ENCODE results near the gene SSTR1.

Gene SSTR1

GRCh38 chr14:38250331-38250730 lies 42.6 kb downstream of the SSTR1 start:
- no peak for DNase-seq (ENCODE audit: low spot score)
- in situ Hi-C loops (cut with MboI; ENCODE audit: low sequenced_read_pairs, unreplicated experiment) = no loop called here
- TF ChIP-seq CTCF (IDR thresholded peaks at IDR 0.05; ENCODE audit: borderline replicate concordance, control extremely low read depth, extremely low read depth, insufficient read depth, missing control alignments) = no peak

- in situ Hi-C loops (cut with MboI; ENCODE audit: low sequenced_read_pairs, unreplicated experiment) = no loop called here
Observed at GRCh38 chr14:38252066-38252710, 44.5 kb downstream of the SSTR1 start.

GRCh38 chr14:38253676-38254075 lies 46.0 kb downstream of the SSTR1 start:
- no peak for TF ChIP-seq CTCF (IDR thresholded peaks at IDR 0.05; ENCODE audit: borderline replicate concordance, control extremely low read depth, extremely low read depth, insufficient read depth, missing control alignments)
- in situ Hi-C loops (cut with MboI; ENCODE audit: low sequenced_read_pairs, unreplicated experiment) = no loop called here
- DNase-seq (ENCODE audit: low spot score) = no peak

More at GRCh38 chr14:38252066-38252710, 44.5 kb downstream of the SSTR1 start:
- TF ChIP-seq CTCF (IDR thresholded peaks at IDR 0.05; ENCODE audit: borderline replicate concordance, control extremely low read depth, extremely low read depth, insufficient read depth, missing control alignments) = no peak
- DNase-seq (ENCODE audit: low spot score) = no peak

GRCh38 chr14:38254571-38255407 lies 47.1 kb downstream of the SSTR1 start:
- no peak for TF ChIP-seq CTCF (IDR thresholded peaks at IDR 0.05; ENCODE audit: borderline replicate concordance, control extremely low read depth, extremely low read depth, insufficient read depth, missing control alignments)
- in situ Hi-C loops (cut with MboI; ENCODE audit: low sequenced_read_pairs, unreplicated experiment) = no loop called here
- no peak for DNase-seq (ENCODE audit: low spot score)

GRCh38 chr14:38255408-38255672 lies 47.6 kb downstream of the SSTR1 start:
- DNase-seq (ENCODE audit: low spot score) = no peak
- no peak for TF ChIP-seq CTCF (IDR thresholded peaks at IDR 0.05; ENCODE audit: borderline replicate concordance, control extremely low read depth, extremely low read depth, insufficient read depth, missing control alignments)
- in situ Hi-C loops (cut with MboI; ENCODE audit: low sequenced_read_pairs, unreplicated experiment) = no loop called here

GRCh38 chr14:38255673-38256532 lies 48.2 kb downstream of the SSTR1 start, which contains the start of gene CLEC14A:
Gene CLEC14A (minus strand): TSS chr14:38256093. CDS start chr14:38256022, 71 bp downstream.
- TF ChIP-seq CTCF (IDR thresholded peaks at IDR 0.05; ENCODE audit: borderline replicate concordance, control extremely low read depth, extremely low read depth, insufficient read depth, missing control alignments) = no peak
- peak; percentile 14 for DNase-seq (ENCODE audit: low spot score)
- in situ Hi-C loops (cut with MboI; ENCODE audit: low sequenced_read_pairs, unreplicated experiment) = no loop called here

All from GM13976 (cell line).